OCI-M2 (cell line): ENCODE data around the gene TRIM10.
"Not testable (repeated sequence)": the region's sequence is repeated elsewhere in the genome, so short reads cannot be mapped to it uniquely, and the experiment has no call there.

Experiments
- DNase-seq: peaks from one replicate; lab custom pipeline; 2025; ENCODE audit not compliant: unreplicated experiment; lab: John Stamatoyannopoulos, UW

Gene TRIM10

DNA sequence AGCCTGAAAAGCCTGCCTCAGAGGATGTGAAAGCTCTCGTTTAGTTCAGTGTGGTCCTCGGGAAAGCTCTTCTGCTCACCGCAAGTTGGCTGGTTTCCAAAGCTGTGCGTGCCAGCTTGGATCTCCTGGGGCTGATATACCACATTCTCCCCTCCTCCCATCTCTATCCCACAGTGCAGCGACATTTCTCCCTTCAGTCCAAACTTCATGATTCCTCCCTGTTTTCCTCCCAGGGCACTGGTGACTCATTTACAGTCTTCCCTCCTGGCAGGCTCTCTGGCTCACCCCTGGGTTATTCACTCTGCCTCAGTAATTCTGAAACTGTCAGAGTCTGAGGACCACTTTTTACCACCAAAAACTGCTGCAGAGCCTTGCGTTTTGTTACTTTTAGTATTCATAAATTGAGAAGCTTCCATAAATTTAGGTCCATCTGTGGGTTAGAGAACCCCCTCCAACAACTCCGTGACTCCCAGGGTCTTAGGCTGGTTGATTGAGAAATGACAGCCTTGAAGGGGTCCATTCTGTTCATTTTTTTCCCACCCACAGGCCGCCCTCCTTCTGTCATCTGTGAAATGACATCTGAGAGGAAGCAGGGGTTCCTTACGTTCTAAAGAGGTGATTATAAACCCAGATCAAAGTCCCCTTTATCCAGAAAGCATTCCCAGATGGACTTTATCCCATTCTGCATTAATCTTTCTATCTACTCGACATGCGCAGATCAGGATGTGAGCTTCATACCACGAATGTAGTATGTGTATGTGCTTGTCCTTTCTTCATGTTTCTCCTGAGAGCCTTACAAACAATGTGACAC, 6.1 kb downstream of the TRIM10 start:
- DNase-seq, result no peak

DNA sequence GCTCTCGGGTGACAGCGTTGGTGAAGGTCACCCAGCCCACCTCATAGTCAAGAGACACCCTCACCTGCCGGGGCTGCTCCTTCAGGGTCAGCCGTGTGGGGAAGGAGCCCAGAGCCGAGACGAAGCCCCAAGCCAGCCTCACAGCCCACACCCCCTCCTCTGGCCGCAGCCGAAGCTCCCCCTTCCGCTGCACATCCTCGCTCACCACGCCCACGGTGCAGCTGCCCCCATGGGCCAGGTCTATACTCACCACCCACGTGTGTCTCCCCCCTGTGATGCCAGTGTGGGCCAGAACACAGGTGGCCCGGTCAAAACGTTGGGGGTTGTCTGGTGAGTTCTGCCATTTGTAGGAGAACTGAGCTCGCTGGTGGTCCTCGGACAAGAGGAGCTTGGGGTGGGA, 7.0 kb downstream of the TRIM10 start:
- DNase-seq, result no peak

DNA sequence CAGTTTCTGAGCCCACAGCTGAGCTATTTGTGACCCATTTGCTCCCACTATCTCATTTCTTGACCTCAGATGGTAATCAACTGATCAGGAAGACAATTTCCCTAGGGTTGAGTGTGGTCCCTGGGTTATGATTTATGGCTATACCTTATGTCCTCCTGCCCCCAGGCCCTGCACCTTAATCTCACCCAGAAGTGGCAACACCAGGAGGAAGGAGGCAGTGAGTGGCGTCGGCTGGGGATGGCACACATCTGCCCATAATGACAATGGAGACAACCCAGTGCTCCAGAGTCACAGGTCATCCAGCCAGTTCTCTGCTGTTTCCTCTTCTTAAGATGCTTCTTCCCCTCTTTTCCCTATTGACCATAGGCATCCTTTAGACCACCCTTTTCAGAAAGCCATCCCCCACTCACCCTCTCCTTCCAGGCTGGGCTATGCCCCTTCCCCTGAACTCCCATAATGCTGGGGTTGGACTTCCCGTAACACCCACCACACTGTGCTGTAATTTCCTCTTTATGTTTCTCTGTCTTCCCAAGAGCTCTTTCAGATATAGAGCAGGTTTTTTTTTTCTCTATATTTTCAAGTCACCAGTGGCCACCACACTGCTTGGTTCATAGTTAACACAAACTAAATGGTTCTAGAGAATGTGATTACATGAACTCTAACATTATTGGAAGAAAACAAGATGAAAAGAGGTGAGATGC, 8.0 kb downstream of the TRIM10 start:
- DNase-seq, result no peak

DNA sequence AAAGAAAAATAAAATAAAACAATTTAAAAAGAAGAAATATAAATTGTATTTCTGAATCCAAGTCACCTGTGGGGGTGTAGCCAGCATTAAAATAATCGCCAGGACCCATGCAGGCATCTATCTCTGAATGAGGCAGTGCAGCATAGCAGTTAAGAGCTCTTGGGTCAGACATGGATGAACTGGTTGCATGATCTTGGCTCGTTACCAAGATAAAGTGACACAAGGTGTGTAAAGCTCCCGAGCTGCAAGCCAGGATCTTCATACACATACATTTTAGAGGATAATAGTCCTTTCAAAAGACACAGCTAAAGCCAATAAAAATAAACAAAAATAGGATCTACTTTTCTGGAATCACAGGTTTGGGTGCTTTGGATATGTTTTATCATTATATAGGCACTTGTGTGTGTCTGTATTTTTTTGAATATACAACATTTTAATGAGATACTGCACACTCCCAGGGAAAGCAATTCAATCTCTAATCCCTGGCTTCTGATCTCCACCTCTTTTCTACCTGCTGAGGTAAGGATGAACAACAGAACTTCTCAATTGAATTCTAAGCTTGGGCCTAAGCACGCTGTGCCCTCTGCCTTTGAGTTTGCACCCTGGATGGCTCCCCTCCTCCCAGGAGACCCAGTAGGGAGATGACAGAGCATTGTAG, 8.9 kb downstream of the TRIM10 start:
- DNase-seq, result no peak

DNA sequence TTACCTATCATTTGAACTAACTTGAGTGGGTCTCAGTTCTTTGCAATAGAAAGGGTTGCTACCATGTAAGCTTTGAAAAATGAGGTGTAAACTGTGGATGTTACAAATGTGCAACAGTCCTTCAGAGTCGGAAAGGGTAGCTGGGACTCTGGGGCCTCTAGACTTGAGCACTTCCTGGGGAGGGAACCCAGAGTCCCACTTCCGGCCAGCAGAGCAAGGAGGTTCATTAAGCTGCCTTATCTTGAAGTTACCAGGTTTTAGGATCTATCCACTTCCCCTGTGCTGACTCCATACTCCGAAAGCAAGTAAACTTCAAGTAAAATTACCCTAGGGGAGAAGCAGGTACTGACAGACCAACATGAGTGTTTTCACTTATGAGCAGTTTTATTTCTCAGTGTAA, 9.4 kb downstream of the TRIM10 start:
- no peak for DNase-seq

DNA sequence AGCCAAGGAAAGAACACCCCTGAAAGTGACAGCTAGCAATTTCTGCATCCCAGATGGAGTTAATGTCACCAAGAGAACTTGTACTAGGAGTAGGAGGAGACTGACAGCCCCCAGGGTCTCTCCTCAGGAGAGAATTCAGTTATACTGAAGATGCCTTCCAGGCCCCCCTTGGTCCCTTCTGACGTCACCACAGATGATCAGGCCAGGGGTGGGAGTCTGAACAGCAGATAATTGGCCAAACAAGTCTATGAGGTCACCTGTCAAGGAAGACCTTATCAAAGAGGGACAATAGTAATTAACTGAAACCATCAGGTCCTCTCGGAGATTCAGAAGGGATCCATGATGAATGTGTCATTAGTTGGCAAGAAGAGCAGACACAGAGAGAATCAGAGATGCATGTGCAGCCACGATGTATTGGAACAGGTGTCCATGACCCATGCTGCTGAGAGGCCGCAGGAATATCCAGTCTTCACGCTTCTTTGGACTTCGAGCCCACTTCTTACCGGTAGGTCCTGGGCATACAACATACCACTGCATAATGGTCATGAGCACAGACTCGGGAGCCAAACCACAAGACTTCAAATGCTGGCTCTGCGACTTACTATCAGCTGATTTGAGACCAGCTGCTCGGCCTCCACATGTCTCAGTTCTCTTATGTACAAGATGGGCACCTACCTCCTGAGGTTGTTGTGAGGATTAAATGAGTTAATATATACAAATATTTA, 10.2 kb downstream of the TRIM10 start:
- no peak for DNase-seq

DNA sequence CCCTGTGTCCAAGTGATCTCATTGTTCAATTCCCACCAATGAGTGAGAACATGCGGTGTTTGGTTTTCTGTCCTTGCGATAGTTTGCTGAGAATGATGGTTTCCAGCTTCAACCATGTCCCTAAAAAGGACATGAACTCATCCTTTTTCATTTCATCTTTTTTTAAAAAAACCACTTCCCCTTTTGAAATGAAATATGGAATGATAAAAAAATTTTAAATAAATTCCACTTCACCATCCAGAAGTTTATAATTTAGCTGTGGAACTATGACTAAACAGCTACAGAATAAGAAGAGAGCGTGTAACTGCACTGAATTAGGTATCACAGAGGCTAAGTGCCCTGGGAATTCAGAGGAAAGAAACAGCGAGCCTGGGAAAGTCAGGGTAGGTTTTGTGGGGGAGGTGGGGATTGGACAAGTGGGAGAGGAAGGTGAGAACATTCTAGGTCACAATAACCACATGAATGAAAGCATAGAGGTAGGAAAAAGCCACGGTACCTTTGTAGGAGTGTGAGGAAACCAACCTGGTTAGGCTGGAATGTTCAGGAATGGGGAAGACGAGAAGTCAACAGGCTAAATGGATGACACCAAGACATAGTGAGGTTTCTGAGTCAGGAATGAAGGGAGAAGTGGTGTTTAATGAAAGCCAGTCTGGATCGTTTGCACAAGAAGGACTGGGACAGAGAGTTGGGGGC, 11.0 kb downstream of the TRIM10 start:
- no peak for DNase-seq

DNA sequence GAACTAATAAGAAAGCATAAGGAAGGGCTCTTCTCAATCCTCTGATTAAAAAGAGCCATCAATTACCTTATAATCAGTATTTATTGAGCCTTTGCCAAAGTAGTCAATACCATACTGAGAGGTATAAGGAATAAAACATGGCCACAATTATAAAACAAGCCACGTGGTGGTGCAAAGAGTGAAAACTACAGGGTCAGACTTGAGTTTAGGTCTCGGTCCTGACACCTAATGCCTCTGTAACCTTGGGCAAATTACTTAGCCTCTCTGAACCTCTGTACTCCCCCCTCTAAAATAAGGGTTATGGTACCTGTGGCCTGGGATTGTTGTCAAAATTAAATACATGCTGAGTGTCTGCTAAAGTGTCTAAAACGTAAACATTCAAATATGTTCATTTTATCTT, 11.8 kb downstream of the TRIM10 start:
- DNase-seq, result no peak

DNA sequence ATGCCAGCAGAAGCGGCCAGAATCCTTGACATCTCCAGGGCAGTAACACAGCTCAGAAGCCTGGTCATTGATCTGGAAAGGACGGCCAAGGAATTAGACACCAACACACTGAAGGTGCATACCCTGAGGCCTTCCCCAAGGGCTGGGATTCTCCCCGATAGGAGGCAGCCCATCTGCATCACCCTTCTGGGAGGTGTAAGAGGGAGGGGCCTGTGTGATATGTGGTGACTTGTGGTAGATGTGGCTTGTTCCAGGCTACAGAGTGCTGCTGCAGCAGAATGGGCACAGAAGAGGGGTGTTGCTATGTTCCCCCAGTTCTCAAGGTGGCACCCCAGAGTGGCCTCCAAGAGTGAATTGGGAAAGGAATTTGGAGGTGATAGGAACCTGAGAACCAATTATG, 13.9 kb downstream of the TRIM10 start:
- no peak for DNase-seq

DNA sequence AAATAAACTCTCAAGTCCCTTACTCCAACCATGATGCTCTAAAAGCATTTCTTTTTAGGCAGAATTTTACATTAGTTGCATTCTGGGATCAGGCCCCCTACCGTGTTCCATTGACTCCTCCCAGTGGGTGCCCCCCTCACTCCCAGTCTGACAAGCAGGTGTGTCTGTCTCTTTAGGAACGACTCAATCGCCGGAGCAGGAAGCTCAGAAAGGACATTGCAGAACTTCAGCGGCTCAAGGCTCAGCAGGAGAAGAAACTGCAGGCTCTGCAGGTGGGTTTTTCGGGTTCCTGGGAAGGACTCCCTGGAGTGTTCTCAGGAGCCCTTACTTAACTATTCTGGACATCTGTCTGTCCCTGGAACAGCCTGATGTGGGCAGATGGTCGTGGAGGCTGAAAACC, 15.2 kb downstream of the TRIM10 start:
- DNase-seq, result no peak

DNA sequence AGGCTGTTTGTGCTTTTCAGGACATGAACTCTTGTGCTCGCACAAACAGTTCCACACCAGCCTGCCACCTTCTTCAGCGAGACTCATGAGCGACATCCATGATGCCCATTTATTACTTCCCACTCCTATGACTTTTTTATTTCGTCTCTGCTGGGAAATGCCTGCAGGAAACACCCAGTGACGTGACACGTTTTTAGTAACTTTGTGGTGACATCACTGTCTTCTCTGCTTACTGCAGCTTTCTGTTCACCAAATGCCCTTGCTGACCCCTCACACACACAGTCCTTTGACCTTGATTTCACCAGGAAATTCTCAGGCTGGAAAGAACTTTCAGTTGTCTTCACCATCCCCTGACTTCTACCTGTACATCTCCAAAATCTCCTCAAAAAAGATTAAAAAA, 16.2 kb downstream of the TRIM10 start:
- DNase-seq, result no peak

DNA sequence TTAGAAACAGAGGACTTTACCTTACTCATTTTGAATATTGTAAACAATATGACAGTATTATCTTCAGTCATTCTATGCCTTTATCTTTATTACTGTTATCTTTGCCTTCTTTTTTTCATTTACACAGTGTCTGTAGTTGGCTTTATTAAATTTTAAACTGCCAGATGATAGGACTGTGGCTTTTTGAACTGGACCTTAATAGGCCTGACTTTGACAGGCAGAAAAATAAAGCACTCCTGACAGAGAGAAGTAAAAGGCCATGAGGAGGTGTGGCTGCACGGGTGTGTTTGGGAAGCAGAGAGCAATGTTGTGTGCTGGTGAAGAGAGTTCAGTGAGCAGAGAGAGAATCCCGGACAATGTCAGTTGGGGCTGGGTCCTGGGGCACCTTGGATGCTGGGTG, 17.2 kb downstream of the TRIM10 start:
- DNase-seq, result no peak

DNA sequence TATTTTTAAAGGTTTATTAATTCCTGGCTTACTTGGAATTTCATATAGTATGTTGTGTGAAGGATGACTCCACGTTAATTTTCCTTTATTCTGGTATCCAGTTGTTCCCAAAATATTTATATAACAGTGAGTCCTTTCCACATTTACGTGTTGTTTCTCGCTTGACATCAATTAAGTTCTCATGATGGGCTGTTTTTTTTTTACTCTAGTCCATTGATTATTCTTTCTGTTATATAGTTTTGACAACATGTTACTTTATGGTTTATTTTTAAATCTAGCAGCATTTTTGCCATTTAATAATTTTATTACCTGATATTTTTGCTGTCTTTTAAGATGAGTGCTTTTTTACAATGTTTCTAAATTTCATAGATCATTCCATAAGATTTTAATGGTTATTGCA, 18.3 kb downstream of the TRIM10 start:
- no peak for DNase-seq

DNA sequence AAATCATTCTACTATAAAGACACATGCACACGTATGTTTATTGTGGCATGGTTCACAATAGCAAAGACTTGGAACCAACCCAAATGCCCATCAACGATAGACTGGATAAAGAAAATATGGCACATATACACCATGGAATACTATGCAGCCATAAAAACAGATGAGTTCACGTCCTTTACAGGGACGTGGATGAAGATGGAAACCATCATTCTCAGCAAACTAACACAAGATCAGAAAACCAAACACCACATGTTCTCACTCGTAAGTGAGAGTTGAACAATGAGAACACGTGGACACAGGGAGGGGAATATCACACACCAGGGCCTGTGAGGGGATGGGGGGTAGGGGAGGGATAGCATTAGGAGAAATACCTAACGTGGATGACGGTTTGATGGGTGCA, 20.8 kb downstream of the TRIM10 start:
- not testable (repeated sequence) for DNase-seq

DNA sequence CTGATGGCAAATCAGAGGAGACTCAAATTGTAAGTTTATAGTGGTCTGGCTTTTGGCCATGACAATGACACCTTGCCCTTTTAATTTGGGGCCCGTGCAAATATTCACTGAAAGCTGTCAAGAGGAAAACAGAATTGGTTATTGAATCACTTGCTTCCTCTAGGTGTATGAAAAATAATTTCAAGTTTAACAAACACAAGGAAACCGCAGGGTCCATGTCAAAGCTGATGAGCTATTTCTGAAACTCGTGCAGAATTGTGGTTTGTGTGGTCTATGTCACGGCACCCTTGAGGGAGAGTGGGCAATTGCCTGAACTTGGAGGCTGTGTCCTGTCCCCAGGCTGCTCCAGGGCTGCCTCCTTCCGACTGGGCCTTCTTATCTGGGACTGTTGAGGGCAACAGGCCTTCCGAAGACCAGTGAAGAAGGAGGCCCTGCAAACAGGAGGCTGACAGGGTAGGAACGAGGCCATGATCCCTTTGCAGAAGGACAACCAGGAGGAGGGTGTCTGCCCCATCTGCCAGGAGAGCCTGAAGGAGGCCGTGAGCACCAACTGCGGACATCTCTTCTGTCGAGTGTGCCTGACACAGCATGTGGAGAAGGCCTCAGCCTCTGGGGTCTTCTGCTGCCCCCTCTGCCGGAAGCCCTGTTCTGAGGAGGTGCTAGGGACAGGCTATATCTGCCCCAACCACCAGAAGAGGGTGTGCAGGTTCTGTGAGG, 24.3 kb downstream of the TRIM10 start:
- DNase-seq, result no peak

DNA sequence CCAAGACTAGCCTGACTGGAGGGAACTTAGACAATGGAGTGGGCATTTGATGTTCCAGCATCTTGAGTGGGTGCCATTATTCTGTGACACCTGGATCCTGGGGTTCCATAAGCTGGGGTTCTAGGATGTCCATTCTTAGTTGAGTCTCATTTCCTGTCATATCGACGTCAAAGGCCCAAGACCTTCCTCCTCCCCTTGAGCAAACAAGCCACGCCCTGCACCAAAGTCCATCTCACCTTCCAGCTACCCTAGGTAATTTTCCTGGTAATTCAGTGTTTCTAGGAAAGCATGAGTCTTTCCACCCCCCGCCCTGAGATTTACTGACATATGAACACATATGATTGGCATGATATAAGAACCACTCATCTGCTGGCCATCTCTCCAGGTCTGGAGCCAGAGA, 25.3 kb downstream of the TRIM10 start, which contains the start of gene TRIM40:
TSS of gene TRIM40 (plus strand) at position 384 of the 400 bp plus-strand sequence. CDS start 897 bp downstream, outside the sequence.
- no peak for DNase-seq

DNA sequence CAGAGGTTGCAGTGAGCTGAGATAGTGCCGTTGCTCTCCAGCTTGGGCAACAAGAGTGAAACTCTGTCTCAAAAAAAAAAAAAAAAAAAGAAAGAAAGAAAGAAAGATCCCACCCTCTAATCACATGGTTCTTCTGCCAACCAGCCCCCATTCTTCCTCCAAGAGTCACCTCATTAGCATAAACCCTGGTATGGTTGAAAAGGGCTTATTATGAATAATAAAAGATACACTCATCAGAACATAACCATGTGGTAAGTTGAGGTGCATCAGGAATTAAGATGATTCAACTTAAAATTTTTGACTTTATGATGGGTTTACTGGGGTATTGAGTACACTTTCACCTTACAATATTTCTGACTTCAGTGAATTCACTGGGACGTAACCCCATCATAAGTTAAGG, 25.9 kb downstream of the TRIM10 start:
- no peak for DNase-seq

DNA sequence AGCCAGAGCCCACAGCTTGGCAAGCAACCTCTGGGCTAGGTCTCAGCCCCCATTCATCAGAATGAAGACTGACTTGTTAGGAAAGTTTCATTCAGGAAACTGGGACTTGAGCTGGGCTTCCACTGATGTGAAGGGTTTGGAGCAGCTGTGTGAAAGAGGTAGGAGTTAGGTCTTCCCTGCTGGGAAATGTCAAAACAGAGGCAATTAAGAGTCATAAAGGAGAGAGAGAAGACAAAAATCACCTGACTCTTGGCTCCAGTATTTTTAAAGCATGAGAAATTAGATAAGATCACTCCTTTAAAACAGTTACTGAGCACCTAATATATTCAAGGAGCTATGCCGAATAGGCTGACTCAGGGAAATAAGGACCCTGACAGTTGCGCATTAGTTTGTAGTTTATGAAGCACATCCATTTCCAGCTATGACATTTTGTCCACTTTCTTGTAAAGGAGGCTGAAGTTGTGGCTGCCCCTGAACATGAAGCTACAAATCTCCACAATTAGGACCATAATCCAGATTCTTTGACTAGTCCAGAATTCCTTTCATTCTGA, 29.0 kb downstream of the TRIM10 start:
- no peak for DNase-seq

DNA sequence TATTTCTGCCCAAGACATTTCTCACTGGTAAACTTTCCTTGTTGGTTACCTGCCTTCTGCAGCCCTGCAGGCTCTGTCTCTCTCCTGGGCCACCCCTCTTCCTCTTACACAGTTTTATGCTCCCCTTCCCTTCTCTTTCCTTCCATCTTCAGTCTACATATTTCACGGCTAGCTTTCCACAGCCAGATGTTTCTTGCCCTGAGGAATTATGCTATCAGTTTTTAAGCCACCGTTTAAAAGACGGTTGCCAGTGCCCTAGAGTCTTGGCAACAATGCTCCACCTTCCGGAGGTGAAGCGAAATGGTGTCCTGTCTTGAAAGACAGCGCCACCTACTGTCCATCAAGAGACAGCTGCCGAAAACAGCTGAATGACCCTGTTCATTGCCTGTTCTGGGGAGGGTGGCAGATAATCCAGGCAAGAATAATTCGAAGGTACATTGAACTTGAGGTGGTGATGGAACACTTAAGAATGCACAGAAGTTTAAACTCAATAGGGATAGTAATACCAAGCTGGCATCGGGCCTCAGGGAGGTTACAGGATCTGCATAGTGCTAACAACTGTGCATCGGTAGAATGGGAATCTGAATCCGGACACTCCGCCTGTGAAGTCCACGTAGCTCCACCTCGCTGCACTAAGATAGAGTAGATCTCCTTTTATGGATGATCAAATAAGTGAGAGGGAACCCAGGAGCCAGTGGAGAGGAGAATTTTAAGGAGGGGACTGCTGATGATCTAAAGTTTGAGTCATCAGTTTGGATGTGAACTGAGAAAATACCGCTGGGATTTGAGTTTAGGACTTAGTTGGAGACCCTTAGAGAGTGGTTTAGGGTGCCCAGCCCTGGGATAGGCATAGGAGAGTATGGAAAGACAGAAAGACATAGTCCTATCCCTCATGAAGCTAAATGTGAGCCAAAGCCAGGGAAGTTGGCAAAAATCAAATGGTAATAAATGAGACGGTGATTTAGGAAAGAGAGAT, 29.8 kb downstream of the TRIM10 start:
- DNase-seq, result peak; percentile 33
